NT2/D1 (cell line): Measurements from ENCODE around the gene GBX1.

Experiments used
- SUZ12 ChIP-seq: IDR thresholded peaks from 2 replicates; pipeline ENCODE4 v1.6.1; 2011; ENCODE audit not compliant: insufficient read length, insufficient read depth; ENCODE audit errors: extremely low read depth
- YY1 ChIP-seq: IDR thresholded peaks from 2 replicates; pipeline ENCODE4 v1.6.1; 2011; ENCODE audit not compliant: insufficient read length, insufficient read depth
- ZNF274 ChIP-seq: IDR thresholded peaks from 2 replicates; pipeline ENCODE4 v1.6.1; 2011; ENCODE audit warnings: mild to moderate bottlenecking, low read depth, low read length

DNA sequence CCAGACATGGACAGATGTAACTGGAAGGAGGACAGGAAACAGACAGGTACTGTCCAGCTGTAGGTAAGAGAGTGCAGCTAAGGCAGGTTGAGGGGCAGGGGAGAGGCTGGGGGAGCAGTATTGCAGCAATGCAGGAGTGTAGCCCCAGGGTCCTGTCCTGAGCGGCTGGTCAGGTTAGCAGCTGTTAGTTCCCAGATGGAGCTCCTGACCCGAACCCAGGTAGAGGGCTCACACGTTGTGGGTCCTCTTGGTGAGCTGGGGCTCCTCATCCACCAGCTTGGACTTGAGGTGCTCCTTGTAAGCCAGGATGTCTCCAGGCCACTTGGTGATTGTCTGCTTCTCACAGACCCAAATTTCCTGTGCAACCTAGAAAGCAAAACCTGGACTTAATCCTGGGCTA is 46.3 kb upstream of the GBX1 start:
- TF ChIP-seq YY1 (no peak), SUZ12 (no peak), ZNF274 (no peak)
